Esophagus squamous epithelium (tissue), 5 donors: ENCODE results near the gene CD248. TPM values are rescaled to one million over a fixed set of nuclear protein-coding genes. Genes with fewer than 3 reads are reported as not detected.

Source experiments
- DNase-seq: peaks from one replicate; lab custom pipeline; 2025; lab: John Stamatoyannopoulos, UW
- H3K27ac ChIP-seq, 4 donors: fragments of 200-600 bp; sonication (generic); one replicate each; pipeline ENCODE4 v1.5.1; 2016 to 2019; ENCODE audit warnings: mild to moderate bottlenecking in 1 of 4
- H3K27me3 ChIP-seq, 4 donors: fragments of 200-600 bp; sonication (generic); 1 replicate in 3 of 4; 2 replicates in 1 of 4; pipeline versions ENCODE4 v1.5.1 to v1.6.0; 2017 to 2021; ENCODE audit warnings: antibody characterized with exemption in 1 of 4
- H3K36me3 ChIP-seq, 3 donors: fragments of 200-600 bp; sonication (generic); one replicate each; pipeline ENCODE4 v1.5.1; 2016 to 2019
- H3K4me1 ChIP-seq, 3 donors: fragments of 200-600 bp; sonication (generic); one replicate each; pipeline ENCODE4 v1.5.1; 2017 to 2019
- H3K4me3 ChIP-seq, 4 donors: fragments of 200-600 bp; sonication (generic); 1 replicate in 3 of 4; 2 replicates in 1 of 4; pipeline ENCODE4 v1.5.1; 2016 to 2019; ENCODE audit warnings: mild to moderate bottlenecking in 2 of 4, moderate library complexity in 1 of 4
- H3K9me3 ChIP-seq, 3 donors: fragments of 200-600 bp; sonication (generic); one replicate each; pipeline ENCODE4 v1.5.1; 2016 to 2019
- POLR2A ChIP-seq, 4 donors: fragments of 450-650 bp; IDR thresholded peaks; one replicate each; pipeline ENCODE4 v1.6.1; 2017; ENCODE audit warnings: antibody characterized with exemption in 4 of 4, mild to moderate bottlenecking in 4 of 4, moderate library complexity in 3 of 4
- WGBS, 2 donors: methylation state at CpG; one replicate each; pipeline ENCODE4 v1.1.5; 2018; 5-methylcytosine and 5-hydroxymethylcytosine counted together
- intact Hi-C: fragments of 100-400 bp; cut with DNase I; formaldehyde crosslinking; loops from one replicate; pipeline ENCODE4 v1.15.0; 2022
- total RNA-seq, 4 donors: library from RNA; depleted of rRNA; stranded (reverse); fragments of >200 nt; gene quantifications; one replicate each; pipeline ENCODE4 v1.1.0, GENCODE V29; 2016
- TF ChIP-seq, protein P1 (sequence below), 6 experiments: fragments of 450-650 bp in 4 of 6; fragments of 200-600 bp in 2 of 6; sonication (generic) in 2 of 6; IDR thresholded peaks; one replicate each; pipeline ENCODE4 v1.5.1; 2016 to 2019; ENCODE audit warnings: antibody characterized with exemption in 6 of 6, mild to moderate bottlenecking in 4 of 6, moderate library complexity in 4 of 6
- donor health status: DM: yes; HTN: yes; CAD: no.

The CD248 gene
- total RNA-seq, 4 donors from 2014 or later: 1.9 to 13.2 (median 6.1) TPM

DNA sequence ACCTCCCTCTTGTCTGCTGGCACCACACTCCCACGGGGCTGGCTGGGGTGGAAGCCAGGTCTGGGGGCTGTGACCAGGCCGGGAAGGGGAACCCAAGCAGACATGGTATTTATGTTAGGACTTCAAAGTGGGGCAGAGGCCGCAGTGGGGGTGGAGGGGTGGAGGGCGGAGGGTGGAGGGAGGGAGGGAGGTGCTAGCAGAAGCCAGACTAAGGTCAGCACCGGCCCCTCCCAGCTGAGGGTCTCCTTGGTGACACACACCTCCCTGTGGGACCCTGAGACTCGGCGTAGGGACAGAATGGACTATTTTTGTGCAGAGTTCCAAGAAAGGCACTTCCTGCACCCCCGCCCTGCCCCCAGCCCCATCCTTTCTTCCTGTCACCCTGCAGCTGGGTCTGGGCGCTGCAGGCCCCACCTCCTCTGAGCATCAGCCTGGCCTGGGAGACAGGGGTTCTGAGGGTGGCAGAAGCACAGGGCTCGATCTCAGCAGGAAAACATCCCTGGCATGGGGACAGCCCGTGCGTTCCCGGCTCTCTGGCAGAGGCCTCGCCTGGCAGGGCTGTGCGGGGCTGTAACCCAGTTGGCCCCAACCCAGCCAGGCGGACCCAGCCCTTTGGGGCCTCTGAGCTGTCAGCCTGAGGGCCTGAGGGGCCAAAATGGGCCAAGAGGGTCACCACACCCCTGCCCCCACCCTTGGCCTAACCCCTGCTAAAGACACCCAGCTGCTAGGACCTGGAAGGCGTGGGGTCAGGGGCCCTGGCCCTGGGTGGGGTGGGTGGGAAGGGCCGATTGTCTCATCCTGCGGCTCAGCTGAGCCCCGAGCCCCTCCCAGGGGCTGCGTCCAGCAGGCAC, 9.6 kb upstream of the CD248 start:
- peak overlapping the region; percentile 49 to 88 (median 72) for H3K27ac ChIP-seq
- H3K4me3 ChIP-seq: no peak overlapping the region
- peaks cover 24 to 54% (median 29%) of the 10 kb centered on the region in 3 donors for H3K4me1 ChIP-seq
- TF ChIP-seq, protein P1, sequence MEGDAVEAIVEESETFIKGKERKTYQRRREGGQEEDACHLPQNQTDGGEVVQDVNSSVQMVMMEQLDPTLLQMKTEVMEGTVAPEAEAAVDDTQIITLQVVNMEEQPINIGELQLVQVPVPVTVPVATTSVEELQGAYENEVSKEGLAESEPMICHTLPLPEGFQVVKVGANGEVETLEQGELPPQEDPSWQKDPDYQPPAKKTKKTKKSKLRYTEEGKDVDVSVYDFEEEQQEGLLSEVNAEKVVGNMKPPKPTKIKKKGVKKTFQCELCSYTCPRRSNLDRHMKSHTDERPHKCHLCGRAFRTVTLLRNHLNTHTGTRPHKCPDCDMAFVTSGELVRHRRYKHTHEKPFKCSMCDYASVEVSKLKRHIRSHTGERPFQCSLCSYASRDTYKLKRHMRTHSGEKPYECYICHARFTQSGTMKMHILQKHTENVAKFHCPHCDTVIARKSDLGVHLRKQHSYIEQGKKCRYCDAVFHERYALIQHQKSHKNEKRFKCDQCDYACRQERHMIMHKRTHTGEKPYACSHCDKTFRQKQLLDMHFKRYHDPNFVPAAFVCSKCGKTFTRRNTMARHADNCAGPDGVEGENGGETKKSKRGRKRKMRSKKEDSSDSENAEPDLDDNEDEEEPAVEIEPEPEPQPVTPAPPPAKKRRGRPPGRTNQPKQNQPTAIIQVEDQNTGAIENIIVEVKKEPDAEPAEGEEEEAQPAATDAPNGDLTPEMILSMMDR (IDR thresholded peaks at IDR 0.05): no peak
- TF ChIP-seq POLR2A (IDR thresholded peaks at IDR 0.05): no peak
- intact Hi-C loops: no loop called here
- H3K27me3 ChIP-seq: no peaks in the 10 kb centered on the region
- peaks cover 0 to 8% (median 0%) of the 10 kb centered on the region in 3 donors for H3K36me3 ChIP-seq
- WGBS, 2 donors: 38 to 40% methylated on average over 1 to 12 of the region's 21 CpGs
- DNase-seq: no peak
- H3K9me3 ChIP-seq: no peaks in the 10 kb centered on the region

DNA sequence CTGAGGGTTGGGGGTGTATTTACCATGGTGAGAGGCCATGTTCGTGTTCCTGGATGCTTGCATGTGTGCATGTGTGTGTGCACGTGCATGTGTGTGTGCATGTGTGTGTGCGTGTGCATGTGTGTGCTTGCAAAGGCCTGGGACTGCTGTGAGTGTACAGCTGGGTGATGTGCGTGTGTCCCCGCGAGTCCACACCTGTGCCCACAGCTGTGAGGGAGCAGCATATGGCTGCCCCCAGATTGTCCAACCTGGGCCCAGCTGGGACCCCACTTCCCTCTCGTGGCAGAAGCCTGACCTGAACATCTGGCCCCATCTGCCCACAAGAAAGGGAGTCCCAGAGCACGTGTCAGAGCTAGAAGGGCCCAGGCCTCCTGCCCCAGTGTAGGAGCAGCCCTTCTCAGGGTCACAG, 8.4 kb upstream of the CD248 start:
- Histone ChIP-seq H3K27ac (peak overlapping the region in 3 of 4 donors; percentile 49 to 88 (median 82)), H3K36me3 (no peaks in the 10 kb centered on the region), H3K4me3 (no peak overlapping the region), H3K4me1 (peaks cover 24 to 55% (median 29%) of the 10 kb centered on the region in 3 donors), H3K9me3 (no peaks in the 10 kb centered on the region), H3K27me3 (no peaks in the 10 kb centered on the region)
- TF ChIP-seq, protein P1 (IDR thresholded peaks at IDR 0.05): no peak
- TF ChIP-seq POLR2A (IDR thresholded peaks at IDR 0.05): no peak
- DNase-seq: no peak
- intact Hi-C loops: no loop called here
- 72% methylated on average over 6 of the region's 8 CpGs; no CpG with 5 or more reads in 1 of the 2 donors for WGBS, 2 donors

DNA sequence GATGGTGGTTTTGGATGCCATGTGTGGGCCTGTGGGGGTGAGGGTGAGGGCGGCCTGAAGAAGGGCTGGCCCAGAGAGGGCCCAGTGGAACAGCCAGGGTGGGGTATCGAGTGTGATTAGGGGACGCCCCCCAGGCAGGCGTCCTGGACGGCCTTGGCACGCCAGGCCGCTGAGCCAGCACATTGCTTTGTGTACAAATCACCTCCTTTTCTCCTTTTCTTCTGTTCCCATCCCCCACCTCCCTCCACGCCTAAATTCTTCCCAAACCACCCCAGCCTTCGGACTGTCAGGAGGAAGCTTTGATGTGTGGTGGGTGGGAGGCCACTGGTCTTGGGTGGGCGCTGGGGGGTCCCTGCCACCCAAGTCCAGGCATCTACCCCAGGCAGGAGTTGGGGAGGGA, 7.8 kb upstream of the CD248 start:
- Histone ChIP-seq H3K4me3 (no peak overlapping the region), H3K36me3 (no peaks in the 10 kb centered on the region), H3K4me1 (peaks cover 24 to 55% (median 29%) of the 10 kb centered on the region in 3 donors), H3K27ac (peak overlapping the region in 2 of 4 donors; percentile 82 to 88), H3K9me3 (no peaks in the 10 kb centered on the region), H3K27me3 (no peaks in the 10 kb centered on the region)
- 55% methylated on average over 8 of the region's 10 CpGs; no CpG with 5 or more reads in 1 of the 2 donors for WGBS, 2 donors
- DNase-seq: no peak
- intact Hi-C loops: no loop called here
- no peak for TF ChIP-seq POLR2A (IDR thresholded peaks at IDR 0.05)
- TF ChIP-seq, protein P1 (IDR thresholded peaks at IDR 0.05): no peak

DNA sequence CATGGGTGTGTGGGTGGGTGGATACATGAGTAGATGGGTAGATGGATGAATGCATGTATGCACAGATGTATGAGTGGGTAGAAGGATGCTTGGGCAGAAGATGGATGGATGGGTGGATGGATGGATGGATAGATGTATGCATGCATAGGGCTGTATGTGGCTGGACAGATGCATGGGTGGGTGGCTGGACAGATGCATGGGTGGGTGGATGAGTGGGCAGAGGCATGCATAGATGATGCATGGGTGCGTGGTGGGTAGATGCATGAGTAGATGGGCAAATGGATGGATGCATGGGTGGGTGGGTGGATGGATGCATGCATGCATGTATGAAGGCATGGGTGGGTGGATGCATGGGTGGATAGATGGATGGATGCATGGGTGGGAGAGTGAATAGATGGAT, 6.8 kb upstream of the CD248 start:
- Histone ChIP-seq H3K4me3 (no peak overlapping the region), H3K9me3 (no peaks in the 10 kb centered on the region), H3K36me3 (no peaks in the 10 kb centered on the region), H3K27me3 (no peaks in the 10 kb centered on the region), H3K4me1 (peaks cover 25 to 60% (median 35%) of the 10 kb centered on the region in 3 donors), H3K27ac (no peak overlapping the region)
- intact Hi-C loops: no loop called here
- no peak for TF ChIP-seq POLR2A (IDR thresholded peaks at IDR 0.05)
- TF ChIP-seq, protein P1 (IDR thresholded peaks at IDR 0.05): no peak
- WGBS, 2 donors: 90 to 96% methylated on average over 1 of the region's 1 CpG
- no peak for DNase-seq
